ENCODE data around the gene HNRNPH1.

Gene HNRNPH1

GRCh38 chr5:179606071-179606909 lies 17.2 kb downstream of the HNRNPH1 start:
- DNase-seq (ENCODE audit: insufficient read length, low spot score), result no peak
- no peak for FAIRE-seq

- FAIRE-seq (no peak), DNase-seq (ENCODE audit: insufficient read length, low spot score) (no peak)
Observed at GRCh38 chr5:179605026-179605833, 18.2 kb downstream of the HNRNPH1 start.

- FAIRE-seq (no peak), DNase-seq (ENCODE audit: insufficient read length, low spot score) (no peak)
Observed at GRCh38 chr5:179603308-179603707, 20.2 kb downstream of the HNRNPH1 start.

GRCh38 chr5:179601871-179602625 lies 21.4 kb downstream of the HNRNPH1 start:
- no peak for DNase-seq (ENCODE audit: insufficient read length, low spot score)
- FAIRE-seq, result no peak

GRCh38 chr5:179599973-179600372 lies 23.5 kb downstream of the HNRNPH1 start:
- FAIRE-seq, result no peak
- no peak for DNase-seq (ENCODE audit: insufficient read length, low spot score)

GRCh38 chr5:179599566-179599965 lies 23.9 kb downstream of the HNRNPH1 start:
- no peak for DNase-seq (ENCODE audit: insufficient read length, low spot score)
- no peak for FAIRE-seq

GRCh38 chr5:179599100-179599499 lies 24.4 kb downstream of the HNRNPH1 start:
- FAIRE-seq (no peak), DNase-seq (ENCODE audit: insufficient read length, low spot score) (no peak)

- no peak for DNase-seq (ENCODE audit: insufficient read length, low spot score)
- no peak for FAIRE-seq
Observed at GRCh38 chr5:179596421-179596820, 27.1 kb downstream of the HNRNPH1 start.

GRCh38 chr5:179595916-179596315 lies 27.6 kb downstream of the HNRNPH1 start:
- FAIRE-seq (no peak), DNase-seq (ENCODE audit: insufficient read length, low spot score) (no peak)

GRCh38 chr5:179588166-179588565 lies 35.3 kb downstream of the HNRNPH1 start:
- FAIRE-seq (no peak), DNase-seq (ENCODE audit: insufficient read length, low spot score) (no peak)

GRCh38 chr5:179585941-179586401 lies 37.5 kb downstream of the HNRNPH1 start:
- DNase-seq (ENCODE audit: insufficient read length, low spot score) (no peak), FAIRE-seq (no peak)

GRCh38 chr5:179577286-179577960 lies 46.0 kb downstream of the HNRNPH1 start:
- no peak for FAIRE-seq
- DNase-seq (ENCODE audit: insufficient read length, low spot score), result no peak

- DNase-seq (ENCODE audit: insufficient read length, low spot score) (no peak), FAIRE-seq (no peak)
Observed at GRCh38 chr5:179572386-179572785, 51.1 kb downstream of the HNRNPH1 start.

GRCh38 chr5:179568721-179569120 lies 54.8 kb downstream of the HNRNPH1 start:
- FAIRE-seq, result no peak
- DNase-seq (ENCODE audit: insufficient read length, low spot score), result no peak

- DNase-seq (ENCODE audit: insufficient read length, low spot score) (no peak), FAIRE-seq (no peak)
Observed at GRCh38 chr5:179564526-179564925, 58.9 kb downstream of the HNRNPH1 start.
